ENCODE measurements around the gene TCP11L2. TPM values are rescaled to one million over a fixed set of nuclear protein-coding genes. Genes with fewer than 3 reads are reported as not detected.

The TCP11L2 gene
- polyA plus RNA-seq, 1 experiment: 16.8 TPM

- ChIA-PET CTCF (interaction anchor here (0.7 kb wide), 1 partner anchor 531 kb away, joined by 3 read pairs; no protein-coding TSS in a partner anchor), POLR2A (no interaction called here)
- Histone ChIP-seq H3K36me3 (ENCODE audit: control insufficient read depth, insufficient read depth, low read length) (peaks cover 2% of the 10 kb centered on the region; the same call in 1 of the 2 replicates), H3K27me3 (ENCODE audit: control insufficient read depth, insufficient read depth, low read length) (no peaks in the 10 kb centered on the region), H3K4me3 (ENCODE audit: low read depth, low read length) (no peak overlapping the region)
- no peak for DNase-seq (ENCODE audit: low read depth)
- TF ChIP-seq, protein P1, sequence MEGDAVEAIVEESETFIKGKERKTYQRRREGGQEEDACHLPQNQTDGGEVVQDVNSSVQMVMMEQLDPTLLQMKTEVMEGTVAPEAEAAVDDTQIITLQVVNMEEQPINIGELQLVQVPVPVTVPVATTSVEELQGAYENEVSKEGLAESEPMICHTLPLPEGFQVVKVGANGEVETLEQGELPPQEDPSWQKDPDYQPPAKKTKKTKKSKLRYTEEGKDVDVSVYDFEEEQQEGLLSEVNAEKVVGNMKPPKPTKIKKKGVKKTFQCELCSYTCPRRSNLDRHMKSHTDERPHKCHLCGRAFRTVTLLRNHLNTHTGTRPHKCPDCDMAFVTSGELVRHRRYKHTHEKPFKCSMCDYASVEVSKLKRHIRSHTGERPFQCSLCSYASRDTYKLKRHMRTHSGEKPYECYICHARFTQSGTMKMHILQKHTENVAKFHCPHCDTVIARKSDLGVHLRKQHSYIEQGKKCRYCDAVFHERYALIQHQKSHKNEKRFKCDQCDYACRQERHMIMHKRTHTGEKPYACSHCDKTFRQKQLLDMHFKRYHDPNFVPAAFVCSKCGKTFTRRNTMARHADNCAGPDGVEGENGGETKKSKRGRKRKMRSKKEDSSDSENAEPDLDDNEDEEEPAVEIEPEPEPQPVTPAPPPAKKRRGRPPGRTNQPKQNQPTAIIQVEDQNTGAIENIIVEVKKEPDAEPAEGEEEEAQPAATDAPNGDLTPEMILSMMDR (IDR thresholded peaks at IDR 0.05; ENCODE audit: insufficient read depth, low read depth, low read length): no peak
These were observed 86.6 kb downstream of the TCP11L2 start for GRCh38 chr12:106389151-106389550.

DNA sequence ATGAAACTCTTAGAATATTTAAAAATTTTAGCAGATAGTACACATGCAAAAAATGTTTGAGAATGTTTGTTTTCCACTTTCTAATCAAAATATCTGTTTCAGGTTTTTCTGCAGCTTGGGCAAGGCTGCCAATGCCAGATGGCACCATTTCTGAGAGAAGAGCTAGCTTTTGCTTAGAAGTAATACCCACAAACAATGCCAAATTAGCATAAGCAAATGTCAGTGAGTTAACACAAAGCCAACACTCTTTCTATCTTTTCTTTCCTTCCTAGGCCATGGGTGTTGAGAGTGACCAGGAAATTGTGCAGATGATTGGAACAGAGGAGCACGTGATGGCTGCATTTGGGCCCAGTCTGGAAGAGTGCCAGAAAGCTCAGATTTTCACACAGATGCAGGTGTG, 90.2 kb downstream of the TCP11L2 start:
- CTCF ChIA-PET: interaction anchor here (1.8 kb wide), 1 partner anchor 527 kb away, joined by 8 read pairs; no protein-coding TSS in a partner anchor
- H3K36me3 ChIP-seq (ENCODE audit: control insufficient read depth, insufficient read depth, low read length): peaks cover 2% of the 10 kb centered on the region; the same call in 1 of the 2 replicates
- no peaks in the 10 kb centered on the region for H3K27me3 ChIP-seq (ENCODE audit: control insufficient read depth, insufficient read depth, low read length)
- DNase-seq (ENCODE audit: low read depth): no peak
- TF ChIP-seq, protein P1 (IDR thresholded peaks at IDR 0.05; ENCODE audit: insufficient read depth, low read depth, low read length): no peak
- POLR2A ChIA-PET: no interaction called here
- no peak overlapping the region for H3K4me3 ChIP-seq (ENCODE audit: low read depth, low read length)

Small RNA genes lying within 50 kb of the gene (small RNA-seq; reads per million reads assigned to genes)
- not detected for gene RNU7-94P (ENCODE audit: insufficient read length, low read depth, low replicate concordance)

Other genes starting within 250 kb of the TCP11L2 start
- gene NUAK1, start 163.8 kb upstream of the TCP11L2 start, polyA plus RNA-seq (2011; rRNA removed): 37.0 and 40.0 TPM in 2 replicates
- 315 and 337 TPM in 2 replicates for gene CKAP4, start 54.7 kb upstream of the TCP11L2 start, polyA plus RNA-seq (2011; rRNA removed)
- gene POLR3B, start 55.0 kb downstream of the TCP11L2 start, polyA plus RNA-seq (2011; rRNA removed): 6.4 and 11.1 TPM in 2 replicates